ENCODE data around the gene SLC4A9.

The SLC4A9 gene

DNA sequence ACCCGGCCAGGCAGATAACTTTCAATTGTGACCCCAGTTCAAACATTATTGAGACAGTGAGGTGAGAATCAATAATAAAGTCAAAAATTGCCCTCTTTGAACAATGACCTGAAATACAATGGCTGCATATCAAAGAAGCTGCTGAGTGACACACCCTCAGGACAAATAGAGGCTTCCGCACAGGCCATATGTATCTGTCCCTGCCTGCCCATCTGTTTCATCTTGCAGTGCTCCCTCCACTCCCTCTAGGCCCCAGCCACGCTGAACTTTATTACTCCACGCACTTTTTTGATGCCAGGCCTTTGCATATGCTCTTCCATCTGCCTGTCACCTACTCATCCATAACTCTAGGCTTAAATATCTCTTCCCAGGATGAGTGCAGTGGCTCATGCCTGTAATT is 41.2 kb upstream of the SLC4A9 start:
- H3K4me3 ChIP-seq (ENCODE audit: low read depth, low read length) = no peak overlapping the region
- no peak for DNase-seq (ENCODE audit: low read depth)
- no peak for TF ChIP-seq CTCF (conservative IDR thresholded peaks at IDR 0.05; ENCODE audit: low read depth, low read length)

DNA sequence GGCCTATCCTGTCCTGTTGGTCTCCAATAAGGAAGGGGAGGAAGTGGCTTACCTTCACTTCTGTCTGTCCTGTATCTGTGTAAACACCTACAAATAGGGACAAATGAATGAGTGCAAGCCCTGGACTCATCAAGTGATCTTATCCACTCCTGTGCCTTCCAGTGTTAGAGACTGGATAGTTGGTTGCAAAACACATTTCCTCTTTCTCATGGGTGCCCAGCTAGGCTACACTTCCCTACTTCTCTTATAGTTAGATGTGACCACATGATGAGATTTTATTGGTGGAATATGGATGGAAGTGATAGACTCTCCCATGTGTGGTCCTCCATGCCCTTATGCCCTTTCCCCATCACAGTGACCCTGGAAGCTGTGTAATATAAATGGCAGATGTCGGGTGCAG is 40.2 kb upstream of the SLC4A9 start:
- DNase-seq (ENCODE audit: low read depth) = no peak
- no peak overlapping the region for H3K4me3 ChIP-seq (ENCODE audit: low read depth, low read length)
- TF ChIP-seq CTCF (conservative IDR thresholded peaks at IDR 0.05; ENCODE audit: low read depth, low read length) = no peak

DNA sequence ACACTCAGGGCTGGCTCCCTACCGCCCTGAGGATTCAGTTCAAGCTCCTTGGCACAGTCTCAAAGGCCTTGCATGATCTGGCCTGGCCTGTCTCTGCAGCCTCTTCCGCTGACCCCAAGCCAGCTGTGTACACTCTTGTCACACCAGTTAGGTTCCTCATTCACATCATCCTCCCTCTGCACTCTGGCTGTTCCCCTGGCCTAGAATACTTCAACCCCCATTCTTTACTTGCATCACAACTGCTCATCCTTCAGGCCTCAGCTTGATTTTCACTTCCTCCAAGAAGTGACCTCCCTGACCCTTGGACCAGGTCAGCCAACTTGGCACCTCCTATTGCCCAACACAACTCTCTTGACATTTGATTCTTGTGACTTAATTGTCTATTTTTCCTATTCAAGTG is 38.2 kb upstream of the SLC4A9 start:
- no peak for DNase-seq (ENCODE audit: low read depth)
- TF ChIP-seq CTCF (conservative IDR thresholded peaks at IDR 0.05; ENCODE audit: low read depth, low read length) = no peak

GRCh38 chr5:140322751-140323731 is 37.0 kb upstream of the SLC4A9 start:
- H3K4me3 ChIP-seq (ENCODE audit: low read depth, low read length) = no peak overlapping the region
- DNase-seq (ENCODE audit: low read depth) = peak; percentile 90
- no peak for TF ChIP-seq CTCF (conservative IDR thresholded peaks at IDR 0.05; ENCODE audit: low read depth, low read length)

More for the DNA sequence above, 38.2 kb upstream of the SLC4A9 start:
- no peak overlapping the region for H3K4me3 ChIP-seq (ENCODE audit: low read depth, low read length)

GRCh38 chr5:140324041-140324600 is 35.9 kb upstream of the SLC4A9 start:
- DNase-seq (ENCODE audit: low read depth) = peak; percentile 22
- H3K4me3 ChIP-seq (ENCODE audit: low read depth, low read length) = no peak overlapping the region
- no peak for TF ChIP-seq CTCF (conservative IDR thresholded peaks at IDR 0.05; ENCODE audit: low read depth, low read length)

DNA sequence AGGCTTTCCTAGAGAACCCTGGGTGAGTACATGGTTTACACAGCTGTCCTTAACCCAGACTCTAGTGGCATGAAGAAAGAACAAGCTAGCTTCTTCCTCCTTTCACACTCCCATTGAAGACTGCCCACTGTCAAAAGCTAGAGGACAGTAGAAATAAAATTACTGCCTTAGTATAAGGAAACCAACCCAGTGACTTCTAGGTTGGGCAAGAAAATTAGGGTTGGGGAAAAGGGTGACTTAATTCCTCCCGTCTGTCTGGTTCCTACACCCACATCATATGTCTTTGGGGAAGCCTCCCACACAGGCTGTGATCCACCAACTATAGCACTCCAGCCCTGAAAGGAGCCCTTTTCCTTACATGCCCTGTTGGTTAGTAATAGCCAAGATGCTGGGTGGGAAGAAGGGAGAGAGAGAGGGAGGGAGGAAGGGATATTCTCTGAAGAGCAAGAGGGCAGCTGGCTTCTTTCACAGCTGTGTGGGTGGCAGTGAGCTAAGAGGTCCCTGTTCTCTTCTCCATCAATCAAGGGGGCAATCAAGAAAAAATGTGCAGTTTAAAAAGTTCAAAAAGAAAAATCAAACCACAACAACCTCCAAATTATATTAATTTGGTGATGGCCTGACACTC is 35.3 kb upstream of the SLC4A9 start:
- DNase-seq (ENCODE audit: low read depth) = peak; percentile 26
- no peak for TF ChIP-seq CTCF (conservative IDR thresholded peaks at IDR 0.05; ENCODE audit: low read depth, low read length)
- no peak overlapping the region for H3K4me3 ChIP-seq (ENCODE audit: low read depth, low read length)
